Natural killer cell (primary cell): ENCODE results near the gene MYLIP. TPM values are rescaled to one million over a fixed set of nuclear protein-coding genes. Genes with fewer than 3 reads are reported as not detected.

Source experiments
- ATAC-seq, 3 donors: fragments of 150-1000 bp in 2 of 3; fragments of 200-7000 bp in 1 of 3; cut with Tn5 transposase; 1 replicate in 1 of 3; 2 replicates in 2 of 3; pipeline ENCODE4 v1.10.0; 2021; ENCODE audit warnings: mild to moderate bottlenecking in 2 of 3, moderate library complexity in 2 of 3
- DNase-seq, 2 donors: peaks; one replicate each; pipeline versions ENCODE4 v3.0.0 to v3.0.0-alpha.2; 2013 to 2021; ENCODE audit warnings: mixed read lengths in 1 of 2
- H3K27ac ChIP-seq: one replicate; pipeline ENCODE4 v1.5.1; 2013; ENCODE audit warnings: mild to moderate bottlenecking, low read length
- H3K27me3 ChIP-seq: one replicate; pipeline ENCODE4 v1.6.1; 2013; ENCODE audit warnings: low read length; ENCODE audit not compliant: control insufficient read depth, insufficient read depth
- H3K36me3 ChIP-seq: one replicate; pipeline ENCODE4 v1.6.1; 2013; ENCODE audit warnings: low read length; ENCODE audit not compliant: control insufficient read depth, insufficient read depth
- H3K4me1 ChIP-seq: one replicate; pipeline ENCODE4 v1.6.1; 2013; ENCODE audit warnings: low read length; ENCODE audit not compliant: control insufficient read depth, insufficient read depth
- H3K4me3 ChIP-seq: one replicate; pipeline ENCODE4 v1.5.1; 2013; ENCODE audit warnings: low read length
- H3K9me3 ChIP-seq: one replicate; pipeline ENCODE4 v1.6.1; 2013; ENCODE audit warnings: low read length; ENCODE audit not compliant: control insufficient read depth, insufficient read depth
- H3K27ac Mint-ChIP-seq, 2 donors: one replicate each; pipeline ENCODE4 v1.8.0; 2022; ENCODE audit warnings: mild to moderate bottlenecking in 2 of 2, mixed read lengths in 2 of 2, moderate library complexity in 1 of 2
- H3K27me3 Mint-ChIP-seq, 2 donors: one replicate each; pipeline ENCODE4 v1.8.0; 2022; ENCODE audit warnings: low read depth in 2 of 2, mixed read lengths in 2 of 2
- H3K36me3 Mint-ChIP-seq: one replicate; pipeline ENCODE4 v1.8.0; 2022; ENCODE audit warnings: mixed read lengths
- H3K4me1 Mint-ChIP-seq, 2 donors: one replicate each; pipeline ENCODE4 v1.8.0; 2022; ENCODE audit warnings: mixed read lengths in 2 of 2
- H3K4me3 Mint-ChIP-seq: one replicate; pipeline ENCODE4 v1.8.0; 2022; ENCODE audit warnings: mild to moderate bottlenecking, moderate library complexity, mixed read lengths
- H3K9me3 Mint-ChIP-seq, 2 donors: one replicate each; pipeline ENCODE4 v1.8.0; 2022; ENCODE audit warnings: mixed read lengths in 2 of 2
- WGBS: methylation state at CpG from one replicate; pipeline ENCODE4 v1.1.7; 2013; ENCODE audit warnings: missing lambda C conversion rate; ENCODE audit not compliant: insufficient coverage; 5-methylcytosine and 5-hydroxymethylcytosine counted together
- intact Hi-C: fragments of 100-400 bp; cut with micrococcal nuclease; formaldehyde crosslinking; loops from one replicate; pipeline ENCODE4 v1.14.2; 2022
- total RNA-seq, 4 donors: library from RNA; stranded (reverse); fragments of 120-200 nt in 1 of 4; gene quantifications; one replicate each; pipeline versions ENCODE4 v1.2.3 to v1.2.4, GENCODE V29; 2013 to 2022
- TF ChIP-seq, protein P1 (sequence below): fragments of 200-600 bp; IDR thresholded peaks from one replicate; pipeline ENCODE4 v1.8.0; 2022; ENCODE audit warnings: antibody characterized with exemption

The MYLIP gene
- total RNA-seq, 3 donors from 2014 or later (not counting 1 experiment from before 2014, with no cell fraction given) = 127 to 207 (median 150) TPM

DNA sequence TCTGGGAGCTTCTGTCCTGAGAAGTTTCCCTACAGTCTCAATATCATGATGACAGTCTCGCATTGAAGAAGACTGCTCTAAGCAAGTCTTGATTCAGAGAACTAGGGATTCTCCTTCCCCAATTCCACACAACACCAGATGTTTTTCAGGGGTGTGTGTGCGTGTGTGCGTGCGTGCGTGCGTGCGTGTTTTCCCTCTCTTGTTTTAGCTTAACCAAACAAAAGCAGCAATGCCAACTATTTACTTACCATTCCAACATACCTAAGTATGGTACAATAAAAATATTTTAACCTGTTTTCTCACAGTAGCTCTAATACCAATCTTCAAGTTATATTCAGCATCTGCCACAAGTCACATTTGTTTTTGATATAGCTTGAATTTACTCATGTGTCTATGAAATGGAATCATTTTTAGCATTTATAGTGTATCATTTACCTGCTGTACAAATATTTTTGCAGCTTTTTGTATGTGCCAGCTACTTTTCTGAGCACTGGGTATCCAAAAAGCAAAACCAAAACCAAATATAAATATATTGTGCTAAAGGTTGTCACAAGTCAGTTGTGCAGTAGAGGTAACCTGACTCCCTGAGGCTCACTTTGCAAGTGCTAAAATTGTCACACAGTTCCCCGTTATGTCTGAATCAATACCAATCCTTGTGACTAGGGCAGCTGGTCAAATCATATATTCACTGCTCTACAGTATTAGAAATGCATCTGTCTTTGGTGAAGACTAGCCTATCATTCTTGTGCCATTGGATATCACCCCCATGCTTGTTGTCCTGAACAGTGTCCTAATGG, 21.7 kb upstream of the MYLIP start:
- Mint-ChIP-seq H3K4me1 (no peaks in the 10 kb centered on the region), H3K27ac (no peak overlapping the region), H3K27me3 (peaks cover 0 to 6% of the 10 kb centered on the region in 2 donors), H3K9me3 (no peaks in the 10 kb centered on the region), H3K36me3 (no peaks in the 10 kb centered on the region), H3K4me3 (no peak overlapping the region)
- no peaks in the 10 kb centered on the region for H3K4me1 ChIP-seq
- no peaks in the 10 kb centered on the region for H3K27me3 ChIP-seq
- ATAC-seq = no peak
- H3K4me3 ChIP-seq = no peak overlapping the region
- intact Hi-C loops = no loop called here
- DNase-seq = no peak
- no peaks in the 10 kb centered on the region for H3K9me3 ChIP-seq
- H3K27ac ChIP-seq = no peak overlapping the region
- TF ChIP-seq, protein P1, sequence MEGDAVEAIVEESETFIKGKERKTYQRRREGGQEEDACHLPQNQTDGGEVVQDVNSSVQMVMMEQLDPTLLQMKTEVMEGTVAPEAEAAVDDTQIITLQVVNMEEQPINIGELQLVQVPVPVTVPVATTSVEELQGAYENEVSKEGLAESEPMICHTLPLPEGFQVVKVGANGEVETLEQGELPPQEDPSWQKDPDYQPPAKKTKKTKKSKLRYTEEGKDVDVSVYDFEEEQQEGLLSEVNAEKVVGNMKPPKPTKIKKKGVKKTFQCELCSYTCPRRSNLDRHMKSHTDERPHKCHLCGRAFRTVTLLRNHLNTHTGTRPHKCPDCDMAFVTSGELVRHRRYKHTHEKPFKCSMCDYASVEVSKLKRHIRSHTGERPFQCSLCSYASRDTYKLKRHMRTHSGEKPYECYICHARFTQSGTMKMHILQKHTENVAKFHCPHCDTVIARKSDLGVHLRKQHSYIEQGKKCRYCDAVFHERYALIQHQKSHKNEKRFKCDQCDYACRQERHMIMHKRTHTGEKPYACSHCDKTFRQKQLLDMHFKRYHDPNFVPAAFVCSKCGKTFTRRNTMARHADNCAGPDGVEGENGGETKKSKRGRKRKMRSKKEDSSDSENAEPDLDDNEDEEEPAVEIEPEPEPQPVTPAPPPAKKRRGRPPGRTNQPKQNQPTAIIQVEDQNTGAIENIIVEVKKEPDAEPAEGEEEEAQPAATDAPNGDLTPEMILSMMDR = no peak
- H3K36me3 ChIP-seq = no peaks in the 10 kb centered on the region
- 95% methylated on average over 8 of the region's 8 CpGs for WGBS

DNA sequence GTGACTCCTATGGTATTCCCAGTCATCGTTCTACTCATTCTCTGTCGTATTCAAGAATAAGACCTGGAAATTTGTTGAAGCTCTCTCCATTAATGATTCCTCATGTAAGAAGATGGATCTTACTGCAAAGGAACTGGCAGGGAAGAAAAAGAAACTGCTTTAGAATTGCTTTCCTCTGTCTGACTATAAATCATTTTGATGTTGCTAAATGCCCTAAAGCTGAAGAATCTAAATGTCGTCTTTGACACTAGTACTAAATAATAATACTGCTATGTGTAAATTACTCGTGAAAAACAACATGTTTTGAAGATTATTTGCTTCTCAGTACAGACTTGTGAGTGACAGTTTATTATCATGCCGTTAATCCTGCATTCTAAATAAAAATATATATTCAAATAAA, 20.5 kb upstream of the MYLIP start:
- TF ChIP-seq, protein P1 = no peak
- intact Hi-C loops = no loop called here
- WGBS = 90% methylated on average over 3 of the region's 5 CpGs
- no peaks in the 10 kb centered on the region for H3K36me3 ChIP-seq
- H3K4me1 ChIP-seq = no peaks in the 10 kb centered on the region
- no peaks in the 10 kb centered on the region for H3K9me3 Mint-ChIP-seq
- DNase-seq = no peak
- H3K27ac Mint-ChIP-seq = no peak overlapping the region
- no peak for ATAC-seq
- H3K36me3 Mint-ChIP-seq = no peaks in the 10 kb centered on the region
- no peaks in the 10 kb centered on the region for H3K4me1 Mint-ChIP-seq
- H3K4me3 ChIP-seq = no peak overlapping the region
- no peaks in the 10 kb centered on the region for H3K9me3 ChIP-seq
- H3K27me3 Mint-ChIP-seq = peaks cover 0 to 6% of the 10 kb centered on the region in 2 donors
- no peak overlapping the region for H3K4me3 Mint-ChIP-seq
- no peaks in the 10 kb centered on the region for H3K27me3 ChIP-seq
- no peak overlapping the region for H3K27ac ChIP-seq

DNA sequence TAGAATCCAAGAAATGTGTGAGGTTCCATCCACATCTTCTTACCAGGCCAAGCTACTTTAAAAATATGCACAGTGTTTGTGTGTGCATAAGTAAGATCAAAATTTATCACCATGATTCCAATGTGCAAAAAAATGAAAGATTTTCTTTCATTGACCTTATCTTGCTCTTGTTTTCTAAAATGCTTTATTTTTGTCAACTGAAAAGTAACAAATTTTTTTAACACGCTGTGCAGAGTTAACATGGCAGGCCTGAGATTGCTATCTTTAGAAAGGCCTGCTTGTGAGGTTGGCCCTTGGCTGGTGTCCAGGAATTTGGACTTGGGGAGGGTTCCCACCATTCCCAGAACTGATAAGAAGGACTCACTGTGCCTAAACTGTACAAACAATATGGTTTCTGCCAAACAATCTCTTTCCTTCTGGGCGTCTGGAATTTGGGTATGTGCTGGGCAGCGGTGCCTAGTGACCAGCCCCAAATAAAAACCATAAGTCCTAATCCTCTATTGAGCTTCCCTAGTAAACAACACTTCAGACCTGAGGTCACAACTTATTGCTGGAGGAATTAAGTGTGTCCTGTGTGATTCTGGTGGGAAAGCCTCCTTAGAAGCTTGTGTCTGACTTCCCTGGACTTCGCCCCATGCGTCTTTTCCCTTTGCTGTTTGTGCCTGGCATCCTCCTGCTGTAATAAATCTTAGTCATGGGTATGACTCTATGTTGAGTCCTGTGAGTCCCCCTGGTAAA, 19.8 kb upstream of the MYLIP start:
- H3K9me3 Mint-ChIP-seq = no peaks in the 10 kb centered on the region

More for the DNA sequence above, 19.8 kb upstream of the MYLIP start:
- H3K27ac ChIP-seq = no peak overlapping the region
- H3K36me3 ChIP-seq = no peaks in the 10 kb centered on the region
- DNase-seq = no peak
- H3K9me3 ChIP-seq = no peaks in the 10 kb centered on the region
- no peak overlapping the region for H3K27ac Mint-ChIP-seq
- ATAC-seq = no peak
- peaks cover 0 to 6% of the 10 kb centered on the region in 2 donors for H3K27me3 Mint-ChIP-seq
- no peaks in the 10 kb centered on the region for H3K27me3 ChIP-seq
- no peaks in the 10 kb centered on the region for H3K4me1 Mint-ChIP-seq
- H3K4me3 ChIP-seq = no peak overlapping the region
- no peaks in the 10 kb centered on the region for H3K4me1 ChIP-seq
- no peak overlapping the region for H3K4me3 Mint-ChIP-seq
- WGBS = 85% methylated on average over 5 of the region's 5 CpGs
- TF ChIP-seq, protein P1 = no peak
- intact Hi-C loops = no loop called here
- no peaks in the 10 kb centered on the region for H3K36me3 Mint-ChIP-seq
